ENCODE data around the gene ENGASE.

GRCh38 chr17:79112471-79112870 is 37.8 kb downstream of the ENGASE start:
- TF ChIP-seq CTCF (IDR thresholded peaks at IDR 0.05) (no peak), POLR2A (IDR thresholded peaks at IDR 0.05) (no peak)

Measured in lower leg skin (tissue), 3 donors.